Stimulated activated CD4-positive, alpha-beta T cell treated with anti-CD3 and anti-CD28 coated beads, Interleukin-1b, Interleukin-23, amount 100 ng/mL, for 4 hours (primary cell): Measurements from ENCODE around the gene CSRP1.
"Not testable (repeated sequence)": the region's sequence is repeated elsewhere in the genome, so short reads cannot be mapped to it uniquely, and the experiment has no call there.

Source experiments
- DNase-seq, 2 donors: peaks; one replicate each; pipeline ENCODE4 v3.0.0-alpha.2; 2020; ENCODE audit warnings: low read depth in 2 of 2

Gene CSRP1

GRCh38 chr1:201496296-201496690 is 10.6 kb downstream of the CSRP1 start:
- DNase-seq: no peak

GRCh38 chr1:201495551-201496295 is 11.2 kb downstream of the CSRP1 start:
- no peak for DNase-seq

DNA sequence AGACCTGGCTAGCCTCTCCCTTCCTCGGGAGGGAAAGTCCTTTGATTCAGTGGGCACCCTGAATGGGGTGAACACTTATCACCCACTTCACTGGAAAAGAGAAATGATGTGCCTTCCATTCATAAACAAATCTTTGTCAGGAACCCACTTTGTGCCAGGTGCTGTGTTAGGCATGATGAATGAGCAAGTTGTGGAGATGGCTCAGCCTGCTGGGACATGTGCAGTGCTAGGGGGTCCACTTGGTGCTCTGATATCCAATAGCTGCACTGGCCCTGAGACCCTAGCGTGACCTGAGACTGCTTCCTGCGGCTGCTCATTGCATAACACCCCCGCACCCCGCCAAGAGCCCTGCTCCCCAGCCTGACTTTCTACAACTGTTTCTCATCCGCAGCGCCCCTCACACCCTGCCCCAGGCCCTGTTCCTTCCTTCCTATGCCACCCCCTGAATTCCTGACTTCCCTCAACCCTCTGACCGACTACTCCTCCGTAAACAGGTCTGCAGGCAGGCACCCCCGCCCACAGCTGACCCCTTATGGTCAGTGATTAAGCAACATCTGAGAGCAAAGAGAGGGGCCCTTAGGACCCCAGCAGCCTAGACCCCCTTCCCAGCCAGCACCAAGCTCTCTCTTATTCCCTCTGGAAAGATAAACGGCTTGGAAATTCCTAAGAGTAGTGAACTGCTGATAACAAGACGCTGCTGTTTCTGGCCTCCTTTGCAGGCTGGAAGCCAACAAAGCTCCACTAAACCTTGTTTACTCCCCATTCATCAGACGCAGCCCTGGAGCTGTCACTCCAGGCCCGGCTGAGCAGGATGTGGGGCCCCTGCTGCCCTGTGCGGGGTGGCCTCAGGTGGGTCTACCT is 12.9 kb downstream of the CSRP1 start:
- DNase-seq: no peak

- DNase-seq: not testable (repeated sequence)
These were observed 13.8 kb downstream of the CSRP1 start for GRCh38 chr1:201493026-201493656.

GRCh38 chr1:201491896-201492511 is 14.9 kb downstream of the CSRP1 start:
- DNase-seq: no peak

GRCh38 chr1:201490708-201491131 is 16.2 kb downstream of the CSRP1 start:
- DNase-seq: no peak

DNA sequence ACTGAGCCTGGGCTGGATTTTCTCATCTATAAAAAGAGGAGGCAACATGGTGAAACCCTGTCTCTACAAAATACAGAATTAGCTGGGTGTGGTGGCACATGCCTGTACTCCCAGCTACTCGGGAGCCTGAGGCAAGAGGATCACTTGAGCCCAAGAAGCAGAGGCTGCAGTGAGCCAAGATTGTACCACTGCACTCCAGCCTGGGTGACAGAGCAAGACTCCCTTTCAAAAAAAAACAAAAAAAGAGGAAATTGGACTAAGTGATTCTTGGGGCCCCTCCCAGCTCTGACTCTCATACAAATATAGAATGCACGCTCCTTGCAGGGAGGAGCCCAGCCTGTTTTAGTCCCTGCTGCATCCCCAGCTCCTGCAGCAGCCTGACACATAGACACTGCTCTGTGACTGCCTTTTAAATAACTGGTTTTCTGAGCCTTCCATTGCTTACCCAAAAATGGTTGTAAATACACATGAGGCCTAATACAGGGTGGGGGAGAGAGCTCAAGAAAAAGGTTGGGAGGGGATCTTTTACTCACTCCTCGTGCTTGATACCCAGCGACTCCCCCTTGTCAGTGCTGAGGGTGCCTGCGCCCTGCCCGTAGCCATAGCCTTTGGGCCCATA is 17.2 kb downstream of the CSRP1 start:
- DNase-seq: no peak

GRCh38 chr1:201488830-201489589 is 17.9 kb downstream of the CSRP1 start:
- DNase-seq: no peak

DNA sequence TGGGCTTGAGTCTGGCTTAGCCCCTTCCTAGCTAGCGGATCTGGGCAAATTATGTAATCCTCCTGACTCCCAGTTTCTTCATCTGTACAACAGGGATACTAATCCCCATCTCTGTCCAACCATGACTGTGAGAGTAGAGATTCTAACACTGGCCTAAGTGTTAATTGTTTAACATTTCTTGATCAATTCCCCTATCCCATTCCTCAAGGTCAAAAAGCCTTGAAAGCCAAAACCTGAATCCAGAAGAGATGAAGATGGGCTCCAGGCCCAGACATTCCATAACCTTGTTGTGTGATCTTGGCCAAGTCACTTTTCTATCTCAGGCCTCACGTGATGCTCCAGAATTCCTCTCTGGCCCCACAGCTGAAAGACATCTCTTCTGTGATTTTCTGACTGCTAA is 19.2 kb downstream of the CSRP1 start:
- no peak for DNase-seq

DNA sequence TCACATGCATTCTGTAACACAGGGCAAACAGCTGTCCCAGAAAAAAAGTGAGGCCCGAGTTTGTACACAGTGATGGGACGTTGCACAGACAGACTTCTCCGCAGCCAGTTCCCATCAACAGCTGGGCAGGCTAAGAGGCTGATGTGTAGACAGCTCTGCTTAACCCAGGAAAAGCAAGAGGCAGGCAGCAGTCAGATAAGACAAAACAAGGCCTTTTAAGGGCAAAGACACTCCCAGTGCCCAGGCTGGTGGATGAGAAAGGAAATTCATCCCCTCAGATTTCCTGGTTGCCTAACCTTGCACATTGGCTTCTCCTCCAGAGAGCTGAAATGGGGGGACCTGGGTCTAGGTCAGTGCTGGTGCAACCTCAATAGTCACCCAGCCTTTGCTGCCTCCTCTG is 20.7 kb downstream of the CSRP1 start:
- no peak for DNase-seq

DNA sequence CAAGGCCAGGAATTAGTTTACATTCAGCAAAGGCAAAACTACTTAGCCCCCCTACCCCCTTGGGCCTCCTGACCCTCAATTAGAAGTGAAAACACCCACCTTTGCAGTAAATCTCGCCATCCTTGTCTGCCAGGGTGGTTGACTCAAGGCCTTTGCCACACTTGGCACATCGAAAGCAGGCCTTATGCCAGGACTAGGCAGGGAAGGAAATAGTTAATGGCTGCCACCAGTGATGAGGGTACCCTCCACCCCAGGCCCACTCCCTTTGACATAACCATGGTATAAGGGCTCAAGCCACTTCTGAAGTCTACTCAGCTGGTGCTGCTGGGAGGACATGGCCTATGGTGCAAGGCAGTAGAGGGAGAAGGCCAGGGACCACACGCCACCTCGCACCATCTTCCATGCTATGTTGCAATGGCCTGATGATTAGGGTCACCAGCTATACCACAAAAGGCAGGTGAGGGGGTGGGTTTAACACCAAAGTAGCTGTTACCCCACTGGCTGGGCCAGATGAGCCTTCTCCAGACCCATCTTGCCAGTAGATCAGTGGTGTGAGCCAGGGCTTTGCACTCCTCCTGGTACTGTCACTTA is 21.6 kb downstream of the CSRP1 start:
- no peak for DNase-seq

GRCh38 chr1:201483373-201483949 is 23.5 kb downstream of the CSRP1 start:
- no peak for DNase-seq

DNA sequence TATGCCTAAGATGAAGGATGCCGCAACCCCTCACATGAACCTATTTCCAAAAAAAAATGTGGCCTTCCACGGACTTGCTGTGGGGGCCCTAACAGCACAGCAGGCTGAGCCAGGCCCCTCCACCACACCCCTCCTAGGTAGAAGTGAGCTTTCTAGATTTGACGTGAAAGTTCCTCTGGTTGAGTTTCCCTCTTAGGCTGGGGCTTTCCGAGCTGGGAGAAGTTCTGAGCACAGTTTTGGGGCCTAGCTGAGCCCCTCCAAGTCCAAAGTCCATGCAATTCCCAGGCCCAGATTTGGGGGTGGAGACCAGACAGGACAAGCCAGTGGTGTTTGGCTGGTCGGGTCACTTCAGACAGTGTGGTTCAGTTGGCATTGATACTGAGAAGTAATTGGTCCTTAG is 24.2 kb downstream of the CSRP1 start:
- no peak for DNase-seq

DNA sequence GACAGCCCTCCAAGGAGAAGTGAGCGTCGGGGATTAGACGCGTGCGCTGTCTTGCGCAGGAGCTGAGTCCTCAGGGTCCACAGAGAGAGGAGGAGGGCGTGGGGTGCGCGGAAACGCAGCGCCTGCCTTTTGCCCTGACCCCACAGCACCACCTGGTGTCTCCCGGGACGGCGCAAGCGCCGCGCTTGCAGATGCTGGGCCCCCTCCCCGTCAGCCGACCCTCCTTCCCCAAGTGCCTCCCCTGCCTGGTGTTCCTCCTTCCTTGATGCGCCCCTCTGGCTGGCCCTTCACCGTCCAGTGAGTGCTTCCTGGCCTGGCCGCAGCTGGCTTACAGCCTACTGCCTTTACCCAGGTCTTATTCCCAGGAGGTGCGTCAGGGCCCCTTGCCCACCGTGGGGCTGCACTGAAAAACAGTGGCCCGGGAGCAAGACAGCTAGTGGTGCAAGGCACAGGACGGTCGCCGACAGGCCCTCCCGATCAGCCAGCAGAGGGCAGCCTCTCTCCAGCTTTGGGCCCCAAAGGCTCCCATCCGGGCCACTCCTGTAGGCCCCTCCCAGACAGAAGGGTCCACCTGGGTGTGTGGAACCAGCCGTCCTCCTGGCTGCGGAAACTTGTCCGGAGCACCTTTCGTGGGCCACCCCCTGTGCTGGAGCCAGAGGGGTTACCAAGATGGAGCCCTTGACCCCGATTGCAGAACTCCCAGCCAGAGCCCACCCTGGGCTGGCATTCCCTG is 25.0 kb downstream of the CSRP1 start:
- peak; percentile 72 to 76 for DNase-seq

DNA sequence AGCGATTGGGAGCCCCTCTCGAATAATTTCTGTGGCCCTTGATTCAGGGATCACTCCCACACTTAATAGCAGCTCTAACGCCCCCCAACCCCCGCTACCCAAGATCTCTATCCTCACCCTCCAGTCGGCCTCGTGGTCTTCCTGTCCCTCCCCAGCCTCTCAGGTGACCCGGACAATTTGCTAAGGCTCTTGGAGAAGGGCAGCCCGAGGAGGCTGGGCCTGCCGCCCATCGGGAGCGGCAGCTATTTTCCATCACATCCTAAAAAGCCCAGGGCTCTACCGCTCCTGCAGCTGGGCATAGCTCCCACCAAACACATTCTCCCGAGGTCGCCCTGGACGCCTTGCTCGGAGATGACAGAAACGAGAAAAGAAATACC is 25.9 kb downstream of the CSRP1 start:
- no peak for DNase-seq

GRCh38 chr1:201480231-201481003 is 26.5 kb downstream of the CSRP1 start:
- DNase-seq: peak; percentile 12 to 52

GRCh38 chr1:201479201-201479730 is 27.7 kb downstream of the CSRP1 start:
- no peak for DNase-seq

- not testable (repeated sequence) for DNase-seq
These were observed 28.3 kb downstream of the CSRP1 start for GRCh38 chr1:201478666-201479065.
